Ureter (tissue), 1 donor: ENCODE measurements around the gene CDC16. TPM values are rescaled to one million over a fixed set of nuclear protein-coding genes. Genes with fewer than 3 reads are reported as not detected.
"Not testable (repeated sequence)": the region's sequence is repeated elsewhere in the genome, so short reads cannot be mapped to it uniquely, and the experiment has no call there.

Experiments
- DNase-seq: peaks from one replicate; pipeline ENCODE4 v3.0.0-alpha.2; 2020; ENCODE audit warnings: low spot score
- total RNA-seq: library from RNA; stranded (reverse); gene quantifications from one replicate; pipeline ENCODE4 v1.2.4, GENCODE V29; 2023
- donor health status: DM: yes; HTN: yes; CAD: no.

The CDC16 gene
- total RNA-seq, 1 donor from 2014 or later: 86.7 TPM

DNA sequence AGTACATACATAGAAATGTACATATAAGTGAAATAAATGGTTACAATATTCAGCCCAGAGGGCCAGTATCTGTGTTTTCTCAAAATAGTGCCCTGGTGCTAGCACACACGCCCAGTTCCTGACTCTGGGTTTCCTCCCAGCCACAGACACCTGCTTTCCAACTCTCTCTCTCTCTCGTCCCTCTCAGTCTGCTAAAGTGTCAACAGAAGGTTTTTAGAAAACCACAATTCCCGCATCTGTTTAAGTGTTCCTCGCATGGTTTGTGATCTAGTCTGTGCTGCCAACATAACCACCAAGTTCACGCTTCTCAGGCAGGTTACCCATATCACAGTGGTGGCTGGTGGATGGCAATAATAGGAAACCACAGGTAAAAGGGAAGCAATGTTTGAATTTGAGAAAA, 28.9 kb downstream of the CDC16 start:
- no peak for DNase-seq

DNA sequence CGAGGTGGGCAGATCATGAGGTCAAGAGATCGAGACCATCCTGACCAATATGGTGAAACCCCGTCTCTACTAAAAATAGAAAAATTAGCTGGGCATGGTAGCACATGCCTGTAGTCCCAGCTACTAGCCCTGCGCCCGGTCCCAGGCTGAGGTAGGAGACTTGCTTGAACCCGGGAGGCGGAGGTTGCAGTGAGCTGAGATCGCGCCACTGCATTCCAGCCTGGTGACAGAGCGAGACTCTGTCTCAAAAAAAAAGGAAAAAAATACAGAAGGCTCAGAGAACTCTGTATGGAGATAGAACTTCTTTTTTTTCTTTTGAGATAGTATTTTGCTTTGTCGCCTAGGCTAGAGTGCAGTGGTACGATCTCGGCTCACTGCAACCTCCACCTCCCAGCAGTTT, 29.6 kb downstream of the CDC16 start:
- not testable (repeated sequence) for DNase-seq

DNA sequence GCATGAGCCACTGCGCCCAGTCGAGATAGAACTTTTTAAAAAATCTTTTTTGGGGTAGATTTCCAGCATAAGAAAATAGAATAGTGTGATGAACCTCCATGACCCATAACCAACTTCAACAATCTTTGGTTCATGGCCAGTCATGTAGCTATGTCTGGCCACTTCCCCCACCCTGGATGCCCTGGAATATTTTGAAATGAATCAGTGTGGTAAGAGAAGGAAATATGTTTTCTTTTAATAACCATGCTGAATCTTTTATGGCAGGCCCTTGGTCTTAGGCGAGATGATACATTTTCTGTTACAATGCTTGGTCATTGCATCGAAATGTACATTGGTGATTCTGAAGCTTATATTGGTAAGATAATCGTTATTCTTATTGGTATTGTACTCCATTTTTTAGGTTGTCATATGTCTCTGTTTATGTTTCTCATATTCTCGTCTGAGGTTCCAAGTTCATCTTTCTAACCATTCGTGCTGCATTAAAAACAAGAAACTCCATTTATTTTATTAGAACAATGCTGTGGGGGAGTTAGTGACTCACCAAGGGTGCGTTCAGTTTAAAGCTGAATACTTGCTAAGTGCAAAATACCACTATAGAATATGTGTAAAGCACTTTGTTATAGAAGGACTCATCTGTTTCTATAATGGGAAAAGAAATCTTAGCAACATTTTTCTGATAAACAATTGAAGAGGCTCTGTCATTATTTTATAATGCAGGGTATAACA, 30.4 kb downstream of the CDC16 start:
- DNase-seq: no peak

DNA sequence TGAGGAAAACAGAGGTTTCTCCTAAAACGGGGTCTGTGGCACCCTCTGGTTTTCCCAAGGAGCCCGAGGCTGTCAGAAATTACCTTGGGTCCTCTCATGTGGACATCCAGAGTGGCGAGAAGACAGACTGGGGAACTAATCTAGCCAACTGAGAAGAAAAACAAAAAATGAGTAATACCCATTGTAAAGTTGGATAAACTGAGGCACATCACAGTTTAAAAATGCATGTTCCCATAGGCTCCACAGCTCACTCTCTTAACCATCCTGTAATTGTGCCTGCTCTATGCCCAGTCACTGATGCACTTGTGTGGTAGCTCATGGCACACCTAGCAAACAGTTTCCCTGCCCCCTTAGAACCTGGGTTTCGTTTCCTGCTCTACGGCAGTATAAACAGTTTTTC, 31.5 kb downstream of the CDC16 start:
- DNase-seq: no peak

DNA sequence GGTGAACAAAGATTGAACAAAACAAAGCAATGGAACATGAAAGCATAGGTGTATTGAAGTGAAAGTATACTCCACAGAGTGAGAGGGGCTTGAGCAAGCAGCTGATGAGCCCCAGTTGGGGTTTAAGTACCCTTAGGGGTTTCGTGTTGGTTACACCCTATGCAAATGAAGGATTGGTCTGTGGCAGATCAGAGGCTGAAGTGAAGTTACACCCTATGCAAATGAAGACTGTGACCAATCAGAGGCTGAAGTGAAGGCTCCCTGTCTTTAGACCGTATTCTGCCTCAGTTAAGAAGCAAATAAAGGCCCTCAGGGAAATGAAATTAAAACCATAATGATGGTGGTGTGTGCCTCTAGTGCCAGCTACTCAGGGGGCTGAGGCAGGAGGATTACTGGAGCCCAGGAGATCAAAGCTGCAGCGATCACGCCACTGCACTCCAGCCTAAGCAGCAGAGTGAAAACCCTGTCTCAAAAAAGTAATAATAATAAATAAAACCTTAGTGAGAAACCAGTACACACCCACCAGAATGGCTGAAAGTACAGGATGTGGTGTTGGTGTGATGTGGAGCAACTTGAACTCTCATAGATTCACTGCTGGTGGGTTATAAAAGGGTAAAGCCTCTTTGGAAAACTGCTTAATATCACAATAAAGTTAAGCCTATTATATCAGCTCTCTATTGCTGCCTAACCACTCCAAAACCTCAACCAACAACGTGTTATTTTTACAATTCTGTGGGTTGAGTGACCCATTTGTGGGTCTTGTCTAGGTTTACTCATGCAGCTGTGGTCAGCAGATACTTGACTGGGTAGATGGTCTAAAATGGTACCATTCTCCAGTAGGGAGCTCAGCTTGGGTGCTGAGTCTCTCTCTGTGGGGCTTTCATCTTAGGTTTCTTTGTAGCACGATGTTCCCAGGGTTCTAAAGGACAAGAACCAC, 33.9 kb downstream of the CDC16 start:
- no peak for DNase-seq

DNA sequence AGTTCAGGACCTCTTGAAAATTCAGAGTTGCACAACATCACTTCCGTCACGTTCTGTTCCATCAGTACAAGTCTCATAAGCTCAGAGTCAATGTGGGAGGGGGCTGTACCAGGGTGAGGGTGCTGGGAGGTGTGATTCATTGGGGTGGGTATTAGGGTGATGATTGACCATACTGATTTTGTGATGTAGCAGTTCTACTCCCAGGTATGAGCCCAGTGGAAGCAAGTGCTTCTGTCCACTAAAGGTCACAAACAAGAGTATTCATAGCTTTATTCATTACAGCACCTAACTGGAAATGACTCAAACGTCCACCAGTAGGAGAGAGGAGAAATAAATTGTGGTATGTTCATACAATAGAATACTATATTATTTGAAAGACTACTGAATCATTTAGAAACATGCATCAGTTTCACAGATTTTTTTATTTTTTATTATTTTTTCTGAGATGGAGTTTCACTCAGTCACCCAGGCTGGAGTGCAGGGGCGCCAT, 34.6 kb downstream of the CDC16 start:
- no peak for DNase-seq

DNA sequence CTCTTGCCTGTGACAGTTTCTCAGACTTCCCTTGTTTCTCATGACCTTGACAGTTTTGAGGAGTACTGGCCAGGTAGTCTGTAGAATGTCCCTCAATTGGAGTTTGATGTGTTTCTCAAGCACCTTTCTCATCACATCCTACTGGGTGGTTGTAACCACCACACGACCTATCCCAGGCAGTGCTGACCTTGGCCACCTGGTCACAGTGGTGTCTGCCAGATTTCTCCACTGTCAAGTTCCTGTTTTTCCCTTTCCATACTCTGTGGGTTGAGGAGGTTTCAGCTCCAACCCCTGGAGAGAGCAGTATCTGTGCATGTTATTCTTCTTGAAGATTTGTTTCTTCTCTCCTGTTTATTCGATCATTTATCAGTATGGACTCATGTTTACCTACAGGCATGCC, 38.3 kb downstream of the CDC16 start:
- DNase-seq: no peak

DNA sequence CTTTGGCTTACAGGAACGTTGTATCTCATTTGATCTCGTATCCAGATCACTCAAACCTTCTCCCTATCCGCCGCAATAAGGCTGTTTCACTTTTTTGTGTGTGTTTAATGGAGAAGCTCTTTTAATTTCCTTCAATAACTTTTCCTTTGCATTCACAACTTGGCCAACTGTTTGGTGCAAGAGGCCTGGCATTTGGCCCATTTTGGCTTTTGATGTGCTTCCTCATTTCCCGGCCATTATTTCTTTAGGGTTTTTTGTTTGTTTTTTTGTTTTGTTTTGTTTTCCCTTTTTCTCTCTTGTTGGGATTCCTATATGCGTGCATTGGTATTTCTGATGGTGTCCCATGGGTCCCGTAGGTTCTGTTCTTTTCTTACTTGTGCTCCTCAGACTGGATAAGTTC, 40.6 kb downstream of the CDC16 start:
- no peak for DNase-seq

DNA sequence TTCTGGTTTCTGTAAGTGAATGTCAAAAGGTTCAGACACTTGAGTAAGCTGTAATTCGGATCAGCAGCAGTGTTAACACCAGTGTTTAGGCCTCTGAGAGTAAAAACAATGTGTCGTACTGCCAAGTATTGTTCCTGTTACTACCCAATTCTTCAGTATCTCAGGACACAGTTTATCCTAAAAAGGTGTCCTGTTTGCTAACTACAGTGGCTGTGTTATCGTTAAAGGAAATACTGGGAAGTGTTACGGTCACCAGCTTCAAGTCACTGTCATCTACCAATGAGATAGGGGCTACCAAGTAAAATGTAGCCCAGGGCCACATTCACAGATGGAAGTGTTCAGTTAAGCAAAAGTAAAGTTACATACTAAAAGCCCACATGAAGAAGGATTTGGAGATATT, 44.4 kb downstream of the CDC16 start:
- DNase-seq: no peak

DNA sequence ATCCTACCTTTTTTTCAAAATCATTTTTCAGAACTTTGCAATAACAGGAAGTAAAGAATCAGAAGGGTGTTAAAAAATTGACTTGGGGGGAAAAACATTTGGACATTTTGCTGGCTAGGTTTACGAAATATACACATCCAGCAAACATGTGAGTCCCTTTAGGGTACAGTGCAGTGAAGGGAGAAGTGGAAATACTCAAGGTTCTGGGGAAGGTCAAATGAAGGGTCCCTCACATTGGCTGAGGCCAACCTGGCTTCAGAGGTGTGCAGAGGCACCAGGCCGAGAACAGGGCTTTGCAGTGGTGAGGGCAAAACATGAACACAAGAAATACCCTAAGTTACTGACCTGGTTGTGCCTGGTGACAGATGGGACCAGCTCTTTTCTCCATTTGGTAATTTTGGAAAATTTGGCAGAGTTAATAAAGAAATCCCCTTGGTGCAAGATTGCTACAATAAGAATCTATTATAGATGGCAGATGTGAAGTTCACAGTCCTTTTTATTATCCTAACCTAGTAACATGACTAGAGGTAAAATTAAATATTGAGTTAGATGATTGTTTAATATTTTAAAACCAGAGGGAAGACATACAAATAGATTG, 45.2 kb downstream of the CDC16 start:
- DNase-seq: no peak

DNA sequence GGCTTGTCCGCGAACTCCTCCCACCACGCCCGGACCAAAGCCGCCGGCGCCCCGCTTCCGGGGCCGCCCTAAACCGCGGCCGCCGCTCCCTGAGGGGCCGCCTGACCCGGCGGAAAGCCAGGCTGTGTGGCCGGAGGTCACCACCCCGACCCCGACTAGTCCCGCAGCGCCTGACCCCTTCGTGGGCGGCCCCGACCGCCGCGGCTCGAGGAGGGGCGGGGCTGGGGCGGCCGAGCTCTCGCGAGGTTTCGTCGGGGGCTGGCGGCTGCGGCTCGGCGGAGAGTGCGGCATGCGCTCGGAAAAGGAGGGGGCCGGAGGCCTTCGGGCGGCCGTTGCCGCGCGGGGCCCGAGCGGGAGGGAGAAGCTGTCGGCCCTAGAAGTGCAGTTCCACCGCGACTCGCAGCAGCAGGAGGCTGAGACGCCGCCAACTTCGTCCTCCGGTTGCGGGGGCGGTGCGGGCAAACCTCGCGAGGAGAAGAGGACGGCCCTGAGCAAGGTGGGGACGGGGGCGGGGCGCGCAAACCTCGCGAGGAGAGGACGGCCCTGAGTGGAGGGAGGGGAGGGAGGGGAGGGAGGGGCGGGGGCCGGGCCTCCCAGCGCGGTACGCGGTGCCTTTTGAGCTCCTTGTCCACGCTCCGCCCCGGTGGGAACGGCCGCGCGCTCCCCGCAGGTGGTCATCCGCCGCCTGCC, 46.8 kb downstream of the CDC16 start, which contains the start of gene UPF3A:
Gene UPF3A, plus strand, starts transcription at position 251 of the 690 bp plus-strand sequence. Its CDS starts 39 bp downstream, at position 290.
- peak; percentile 91 for DNase-seq

DNA sequence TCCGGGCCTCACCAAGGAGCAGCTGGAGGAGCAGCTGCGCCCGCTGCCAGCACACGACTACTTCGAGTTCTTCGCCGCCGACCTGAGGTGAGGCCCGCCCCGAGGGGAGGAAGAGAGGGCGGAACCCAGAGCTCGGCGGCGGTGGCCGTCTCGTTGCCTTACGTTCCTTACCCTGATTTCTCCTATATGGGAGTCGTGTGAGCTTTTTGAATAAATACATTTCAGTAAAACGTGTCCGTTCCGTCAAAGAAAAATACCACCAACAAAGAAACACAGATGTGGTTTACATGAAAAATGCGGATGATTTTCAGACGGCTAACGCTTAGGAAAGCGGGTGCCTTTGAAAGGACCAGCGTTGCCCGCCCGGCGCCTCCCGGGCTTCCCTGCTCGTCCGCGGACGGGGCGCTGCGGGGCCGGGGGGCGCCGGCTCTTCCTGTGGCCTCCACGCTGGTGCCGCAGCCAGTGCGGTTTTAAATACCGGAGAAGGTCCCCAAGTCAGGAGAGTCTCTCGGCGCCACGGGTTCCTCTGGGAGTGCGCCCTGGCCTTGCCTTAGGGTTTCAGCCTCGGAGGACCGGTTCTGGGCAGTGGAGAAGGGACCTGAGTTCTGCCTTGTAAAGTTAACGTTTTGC, 47.5 kb downstream of the CDC16 start:
- DNase-seq: peak; percentile 46

DNA sequence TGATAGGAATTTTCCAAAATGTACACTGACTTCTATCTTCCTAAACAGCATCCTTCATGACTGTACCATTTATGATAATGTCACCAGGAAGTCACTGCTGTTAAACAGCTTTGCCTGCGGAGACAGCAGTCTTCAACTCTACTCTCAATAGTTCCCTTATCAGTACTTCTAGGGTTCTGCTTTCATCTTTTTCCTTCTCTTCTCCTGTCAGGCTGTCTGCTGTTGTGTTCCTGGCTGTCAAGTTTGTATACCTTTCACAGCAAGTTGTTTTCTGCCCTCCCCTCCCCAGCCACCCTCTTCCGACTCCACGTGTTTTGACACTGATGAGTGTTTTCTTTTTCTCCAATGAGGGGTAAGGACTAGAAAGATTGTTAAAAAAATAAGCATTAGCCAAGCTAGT, 48.9 kb downstream of the CDC16 start:
- DNase-seq: no peak

DNA sequence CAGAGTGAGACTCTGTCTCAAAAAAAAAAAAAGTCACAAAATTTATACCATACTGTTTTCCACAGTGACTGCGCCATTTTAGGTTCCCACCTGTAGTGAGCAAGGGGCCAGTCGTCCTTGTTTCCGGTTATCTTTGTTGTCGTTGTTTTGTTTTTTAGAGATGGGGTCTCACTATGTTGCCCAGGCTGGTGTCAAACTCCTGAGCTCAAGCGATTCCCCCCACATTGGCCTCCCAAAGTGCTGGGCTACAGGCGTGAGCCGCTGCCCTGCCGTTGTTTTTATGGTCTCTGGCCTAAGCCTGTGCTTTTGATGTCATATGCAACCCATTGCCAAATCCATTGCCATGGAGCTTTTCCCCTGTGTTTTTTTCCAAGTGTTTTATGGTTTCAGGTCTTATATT, 50.0 kb downstream of the CDC16 start:
- no peak for DNase-seq

DNA sequence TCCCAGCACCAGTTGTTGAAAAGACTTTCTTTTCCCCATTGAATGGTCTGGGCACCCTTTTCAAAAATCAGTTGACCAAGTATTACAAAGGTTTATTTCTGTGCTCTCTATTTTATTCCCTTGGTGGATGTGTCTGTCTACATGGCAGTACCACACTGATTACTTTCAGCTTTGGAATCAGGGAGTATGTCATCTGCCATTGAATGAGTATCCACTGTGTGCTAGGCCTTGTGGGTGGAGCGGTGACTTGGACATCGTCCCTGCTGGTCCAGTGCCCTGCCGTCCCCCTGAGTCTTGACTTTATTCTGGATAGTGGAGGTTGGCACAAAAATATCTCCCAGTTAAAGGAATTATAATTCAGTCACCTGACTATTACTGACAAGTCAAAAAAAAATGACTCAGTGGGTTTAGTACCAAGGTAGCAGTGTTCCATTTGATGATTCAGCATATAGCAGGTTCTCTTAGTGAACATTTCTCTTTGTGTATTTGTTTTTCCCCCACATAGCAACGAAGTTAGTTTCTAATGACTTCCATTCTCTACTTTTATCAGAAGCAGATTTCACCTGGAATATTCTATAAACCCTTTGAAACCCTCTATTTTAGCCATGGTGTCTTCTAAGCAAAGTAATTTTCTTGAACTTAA, 50.6 kb downstream of the CDC16 start:
- no peak for DNase-seq

DNA sequence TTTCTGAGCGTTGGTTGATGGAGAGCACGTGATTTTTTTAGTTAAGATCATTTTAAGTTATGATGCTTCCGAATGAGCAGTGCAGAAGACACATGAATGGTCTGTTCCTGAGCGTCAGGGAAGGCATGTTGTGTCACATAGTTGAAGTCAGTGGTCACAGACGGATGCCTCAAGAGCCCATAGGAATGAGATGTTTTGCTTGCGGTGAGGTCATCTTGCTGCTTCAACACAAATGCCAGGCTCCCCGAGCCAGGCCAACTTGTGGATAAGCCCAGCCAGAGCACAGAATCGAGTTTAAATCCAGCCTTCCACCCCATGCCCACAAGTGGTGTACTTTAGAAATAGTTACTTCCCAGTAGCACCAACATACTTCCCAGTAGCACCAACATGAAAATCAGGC, 52.1 kb downstream of the CDC16 start:
- no peak for DNase-seq

DNA sequence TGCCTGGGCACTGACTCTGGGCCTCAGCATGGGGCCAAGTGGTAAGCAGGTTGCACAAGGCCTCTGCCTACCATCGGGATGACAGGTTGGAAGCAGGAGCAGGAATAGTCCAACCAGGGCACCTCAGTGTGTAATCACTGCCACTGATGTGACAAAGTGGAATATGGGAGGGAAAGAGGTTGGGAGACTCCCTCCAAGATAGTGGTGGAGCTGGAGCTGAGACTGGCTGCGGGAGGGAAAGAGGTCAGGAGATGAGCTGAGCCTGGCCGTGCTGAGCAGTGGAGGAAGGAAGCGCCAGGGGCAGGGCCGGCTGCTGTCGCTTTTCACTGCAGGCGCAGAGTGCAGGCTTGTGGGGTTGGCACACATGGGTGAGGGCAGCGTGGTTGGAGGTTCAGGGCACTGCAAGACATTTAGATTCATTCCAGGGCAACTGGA, 53.5 kb downstream of the CDC16 start:
- DNase-seq: no peak

DNA sequence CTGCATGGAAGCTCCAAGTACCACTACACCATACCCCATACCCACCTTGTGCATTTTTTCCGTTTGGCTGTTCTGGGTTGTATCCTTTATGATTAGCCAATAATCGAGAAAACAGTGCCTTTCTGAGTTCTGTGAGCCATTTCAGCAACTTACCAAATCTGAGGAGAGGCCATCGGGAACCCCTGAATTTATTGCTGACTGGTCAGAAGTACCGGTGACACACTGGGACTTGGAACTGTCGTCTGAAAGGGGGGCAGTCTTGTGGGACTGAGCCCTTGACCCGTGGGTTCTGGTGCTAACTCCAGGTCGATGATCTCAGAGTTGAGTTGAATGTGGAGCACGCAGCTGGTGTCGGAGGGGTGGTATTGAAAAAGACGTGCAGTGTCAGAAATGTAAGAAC, 61.8 kb downstream of the CDC16 start:
- no peak for DNase-seq

DNA sequence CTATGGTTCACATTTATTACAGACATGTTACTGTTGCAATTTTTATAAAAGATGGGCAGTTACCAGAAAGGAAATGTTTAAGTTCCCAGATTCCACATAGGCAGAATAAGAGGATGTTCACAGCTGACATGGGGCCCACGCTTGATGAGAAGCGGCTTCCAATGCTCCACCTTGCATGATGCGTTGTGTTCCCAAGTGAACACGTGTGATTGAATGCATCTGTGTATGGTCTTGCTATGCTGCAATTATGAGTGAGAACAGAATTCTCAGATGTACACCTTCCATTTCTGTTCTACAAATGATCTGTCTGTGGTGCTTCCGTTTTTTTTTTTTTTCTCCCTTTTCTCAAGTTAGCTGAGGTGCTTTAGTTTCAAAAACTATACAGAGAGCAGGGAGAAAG, 62.2 kb downstream of the CDC16 start:
- DNase-seq: no peak

DNA sequence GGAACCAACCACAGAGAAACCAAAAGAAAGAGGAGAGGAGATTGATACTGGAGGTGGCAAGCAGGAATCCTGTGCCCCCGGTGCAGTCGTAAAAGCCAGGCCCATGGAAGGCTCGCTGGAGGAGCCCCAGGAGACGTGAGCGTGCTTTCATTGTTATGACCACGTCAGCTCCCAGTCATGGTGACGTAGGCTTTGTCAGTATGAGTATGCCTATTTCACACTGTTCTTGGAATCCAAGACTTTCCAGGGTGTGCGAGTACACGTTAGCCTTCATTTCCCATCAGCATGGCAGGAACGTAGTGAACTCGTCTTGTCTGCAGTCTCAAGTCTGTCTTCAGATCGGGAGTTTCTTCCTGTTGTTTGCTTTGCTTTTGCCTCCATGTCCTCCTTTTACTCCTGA, 64.2 kb downstream of the CDC16 start:
- DNase-seq: no peak
